ENCODE results near the gene GABARAP.

- TF ChIP-seq CTCF (IDR thresholded peaks at IDR 0.05) = no peak
- TF ChIP-seq POLR2A (IDR thresholded peaks at IDR 0.05) = no peak
These were observed 19.3 kb downstream of the GABARAP start for GRCh38 chr17:7222972-7223292.

Data from thyroid gland (tissue), 4 donors.